PFSK-1 (cell line): ENCODE results near the gene STK39.

Experiments used
- FOXP2 ChIP-seq: optimal IDR thresholded peaks from 2 replicates; pipeline ENCODE3; 2011; ENCODE audit warnings: borderline replicate concordance, control low read depth, inconsistent platforms; ENCODE audit not compliant: insufficient read depth; ENCODE audit errors: extremely low read length, extremely low read depth
- POLR2AphosphoS5 ChIP-seq: IDR thresholded peaks from 2 replicates; pipeline ENCODE4 v1.6.1; 2012; ENCODE audit warnings: low read depth, mild to moderate bottlenecking, control low read depth, low read length, moderate library complexity
- SIN3A ChIP-seq: IDR thresholded peaks from 2 replicates; pipeline ENCODE4 v1.6.1; 2012; ENCODE audit warnings: mild to moderate bottlenecking, low read length, moderate library complexity, borderline replicate concordance; ENCODE audit not compliant: insufficient read depth
- TAF1 ChIP-seq: IDR thresholded peaks from 2 replicates; pipeline ENCODE4 v1.6.1; 2012; ENCODE audit warnings: low read length, control low read depth, borderline replicate concordance; ENCODE audit not compliant: insufficient read depth
- TF ChIP-seq, protein P1 (sequence below), 2 experiments: IDR thresholded peaks; 2 replicates each; pipeline versions ENCODE4 v1.6.1 to v1.8.0; 2011 to 2012; ENCODE audit warnings: low read depth in 2 of 2, low read length in 2 of 2, control low read depth in 1 of 2, inconsistent platforms in 1 of 2, mild to moderate bottlenecking in 1 of 2, moderate library complexity in 1 of 2; ENCODE audit not compliant: insufficient read depth in 1 of 2

STK39 gene

DNA sequence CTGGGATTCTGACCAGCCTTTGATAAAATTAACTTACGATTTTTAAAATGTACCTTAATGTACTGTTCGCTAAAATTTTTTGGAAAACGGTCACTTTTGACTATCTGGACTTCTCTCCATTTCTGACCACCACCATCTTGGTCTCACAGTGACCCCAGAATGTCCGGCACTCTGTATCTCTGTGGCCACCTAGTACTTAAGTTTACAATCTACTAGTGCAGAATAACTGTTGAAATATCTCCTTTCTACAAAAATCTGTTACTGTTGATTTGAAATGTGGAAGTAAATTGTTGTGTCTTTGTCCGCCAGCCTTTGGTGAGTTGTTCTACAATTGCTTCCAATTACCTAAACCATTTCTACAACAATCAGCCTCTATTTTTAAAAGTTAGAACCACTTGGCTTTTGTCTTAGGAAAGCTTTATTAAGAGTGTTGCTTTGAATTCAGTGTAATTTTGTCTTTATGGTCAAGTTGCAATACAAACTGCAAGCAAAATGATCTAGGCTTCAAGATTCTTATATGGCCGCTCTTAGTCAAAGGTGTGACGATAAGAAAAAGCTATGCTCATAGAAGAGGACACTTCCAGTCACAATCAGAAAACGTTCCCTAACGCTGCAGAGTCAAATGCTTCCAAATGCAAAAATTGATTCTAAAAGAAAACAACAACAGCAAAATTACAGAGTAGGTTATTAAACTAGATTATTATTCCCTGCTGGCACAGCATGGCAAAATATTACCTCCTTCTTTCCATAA is 283.3 kb downstream of the STK39 start:
- TF ChIP-seq FOXP2, result no peak

GRCh38 chr2:167962436-167963226 is 284.8 kb downstream of the STK39 start:
- TF ChIP-seq FOXP2 (no peak), POLR2AphosphoS5 (no peak), SIN3A (no peak), TAF1 (no peak)
- TF ChIP-seq, protein P1, sequence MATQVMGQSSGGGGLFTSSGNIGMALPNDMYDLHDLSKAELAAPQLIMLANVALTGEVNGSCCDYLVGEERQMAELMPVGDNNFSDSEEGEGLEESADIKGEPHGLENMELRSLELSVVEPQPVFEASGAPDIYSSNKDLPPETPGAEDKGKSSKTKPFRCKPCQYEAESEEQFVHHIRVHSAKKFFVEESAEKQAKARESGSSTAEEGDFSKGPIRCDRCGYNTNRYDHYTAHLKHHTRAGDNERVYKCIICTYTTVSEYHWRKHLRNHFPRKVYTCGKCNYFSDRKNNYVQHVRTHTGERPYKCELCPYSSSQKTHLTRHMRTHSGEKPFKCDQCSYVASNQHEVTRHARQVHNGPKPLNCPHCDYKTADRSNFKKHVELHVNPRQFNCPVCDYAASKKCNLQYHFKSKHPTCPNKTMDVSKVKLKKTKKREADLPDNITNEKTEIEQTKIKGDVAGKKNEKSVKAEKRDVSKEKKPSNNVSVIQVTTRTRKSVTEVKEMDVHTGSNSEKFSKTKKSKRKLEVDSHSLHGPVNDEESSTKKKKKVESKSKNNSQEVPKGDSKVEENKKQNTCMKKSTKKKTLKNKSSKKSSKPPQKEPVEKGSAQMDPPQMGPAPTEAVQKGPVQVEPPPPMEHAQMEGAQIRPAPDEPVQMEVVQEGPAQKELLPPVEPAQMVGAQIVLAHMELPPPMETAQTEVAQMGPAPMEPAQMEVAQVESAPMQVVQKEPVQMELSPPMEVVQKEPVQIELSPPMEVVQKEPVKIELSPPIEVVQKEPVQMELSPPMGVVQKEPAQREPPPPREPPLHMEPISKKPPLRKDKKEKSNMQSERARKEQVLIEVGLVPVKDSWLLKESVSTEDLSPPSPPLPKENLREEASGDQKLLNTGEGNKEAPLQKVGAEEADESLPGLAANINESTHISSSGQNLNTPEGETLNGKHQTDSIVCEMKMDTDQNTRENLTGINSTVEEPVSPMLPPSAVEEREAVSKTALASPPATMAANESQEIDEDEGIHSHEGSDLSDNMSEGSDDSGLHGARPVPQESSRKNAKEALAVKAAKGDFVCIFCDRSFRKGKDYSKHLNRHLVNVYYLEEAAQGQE (IDR thresholded peaks at IDR 0.05; ENCODE audit: insufficient read depth in 1 of 2, low read depth in 2 of 2, low read length in 2 of 2), result no peak

- TF ChIP-seq SIN3A (no peak), TAF1 (no peak), POLR2AphosphoS5 (no peak), FOXP2 (no peak)
- TF ChIP-seq, protein P1 (IDR thresholded peaks at IDR 0.05; ENCODE audit: insufficient read depth in 1 of 2, low read depth in 2 of 2, low read length in 2 of 2), result no peak
These were observed 285.8 kb downstream of the STK39 start for GRCh38 chr2:167961536-167962048.

GRCh38 chr2:167960089-167960747 is 287.2 kb downstream of the STK39 start:
- TF ChIP-seq, protein P1 (IDR thresholded peaks at IDR 0.05; ENCODE audit: insufficient read depth in 1 of 2, low read depth in 2 of 2, low read length in 2 of 2), result no peak
- TF ChIP-seq POLR2AphosphoS5, result no peak
- TF ChIP-seq FOXP2, result no peak
- TF ChIP-seq TAF1, result no peak
- TF ChIP-seq SIN3A, result no peak

DNA sequence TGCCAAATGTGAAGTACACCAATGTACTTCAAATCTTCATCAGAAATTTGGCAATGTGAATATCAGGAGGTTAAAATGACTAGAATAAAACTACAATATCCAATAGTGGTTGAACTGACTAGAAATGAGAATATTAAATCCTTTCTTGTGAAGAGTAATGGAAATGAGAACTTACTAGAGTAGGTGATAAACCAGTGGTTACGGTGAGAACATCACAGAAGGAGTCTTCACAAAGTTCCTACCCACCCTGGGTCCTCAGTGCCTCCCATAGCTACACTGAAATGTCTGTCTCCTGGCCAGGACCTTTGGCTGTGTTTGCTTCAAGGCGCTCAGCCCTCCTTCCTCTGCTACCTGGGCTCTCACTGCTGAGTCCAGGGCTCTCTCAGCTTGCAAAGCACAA is 289.7 kb downstream of the STK39 start:
- TF ChIP-seq POLR2AphosphoS5 (no peak), SIN3A (no peak), TAF1 (no peak), FOXP2 (no peak)
- TF ChIP-seq, protein P1 (IDR thresholded peaks at IDR 0.05; ENCODE audit: insufficient read depth in 1 of 2, low read depth in 2 of 2, low read length in 2 of 2), result no peak
